Activated CD8-positive, alpha-beta T cell treated with anti-CD3 and anti-CD28 coated beads for 36 hours (primary cell): ENCODE data around the gene RNF4. TPM values are rescaled to one million over a fixed set of nuclear protein-coding genes. Genes with fewer than 3 reads are reported as not detected.
"Not testable (repeated sequence)": the region's sequence is repeated elsewhere in the genome, so short reads cannot be mapped to it uniquely, and the experiment has no call there.

Source experiments
- ATAC-seq: fragments of 200-7000 bp; cut with Tn5 transposase; one replicate; pipeline ENCODE4 v1.10.0; 2021; ENCODE audit warnings: mild to moderate bottlenecking, moderate library complexity
- CTCF ChIA-PET: fragments of 350-600 bp; sonication (Branson Sonifier 250); formaldehyde crosslinking; loops from one replicate; lab custom pipeline; 2021; ENCODE audit warnings: antibody characterized with exemption; lab: Charles Lee
- POLR2A ChIA-PET: fragments of 350-600 bp; sonication (Branson Sonifier 250); formaldehyde crosslinking; loops from one replicate; lab custom pipeline; 2021; ENCODE audit warnings: antibody characterized with exemption; lab: Charles Lee
- DNase-seq: peaks from one replicate; pipeline ENCODE4 v3.0.0-alpha.2; 2020
- H3K27ac Mint-ChIP-seq: one replicate; pipeline ENCODE4 v1.8.0; 2021; ENCODE audit warnings: mild to moderate bottlenecking, mixed read lengths
- H3K27me3 Mint-ChIP-seq: one replicate; pipeline ENCODE4 v1.8.0; 2021; ENCODE audit warnings: mixed read lengths
- H3K36me3 Mint-ChIP-seq: one replicate; pipeline ENCODE4 v1.8.0; 2021; ENCODE audit warnings: low read depth, mixed read lengths
- H3K4me1 Mint-ChIP-seq: one replicate; pipeline ENCODE4 v1.8.0; 2021; ENCODE audit warnings: low read depth, mixed read lengths
- H3K4me3 Mint-ChIP-seq: one replicate; pipeline ENCODE4 v1.8.0; 2021; ENCODE audit warnings: mild to moderate bottlenecking, moderate library complexity, mixed read lengths
- H3K9me3 Mint-ChIP-seq: one replicate; pipeline ENCODE4 v1.8.0; 2021; ENCODE audit warnings: mixed read lengths
- intact Hi-C: fragments of 100-400 bp; cut with micrococcal nuclease; formaldehyde crosslinking; loops from one replicate; pipeline ENCODE4 v1.10.0; 2022
- total RNA-seq, 2 experiments: library from RNA; stranded (reverse); gene quantifications; one replicate each; pipeline ENCODE4 v1.2.3, GENCODE V29; 2021
- TF ChIP-seq, protein P1 (sequence below): fragments of 200-600 bp; IDR thresholded peaks from one replicate; pipeline ENCODE4 v1.8.0; 2022; ENCODE audit warnings: antibody characterized with exemption, mild to moderate bottlenecking

RNF4 gene
- total RNA-seq, 2 experiments from 2014 or later = 94.6 to 96.2 TPM

DNA sequence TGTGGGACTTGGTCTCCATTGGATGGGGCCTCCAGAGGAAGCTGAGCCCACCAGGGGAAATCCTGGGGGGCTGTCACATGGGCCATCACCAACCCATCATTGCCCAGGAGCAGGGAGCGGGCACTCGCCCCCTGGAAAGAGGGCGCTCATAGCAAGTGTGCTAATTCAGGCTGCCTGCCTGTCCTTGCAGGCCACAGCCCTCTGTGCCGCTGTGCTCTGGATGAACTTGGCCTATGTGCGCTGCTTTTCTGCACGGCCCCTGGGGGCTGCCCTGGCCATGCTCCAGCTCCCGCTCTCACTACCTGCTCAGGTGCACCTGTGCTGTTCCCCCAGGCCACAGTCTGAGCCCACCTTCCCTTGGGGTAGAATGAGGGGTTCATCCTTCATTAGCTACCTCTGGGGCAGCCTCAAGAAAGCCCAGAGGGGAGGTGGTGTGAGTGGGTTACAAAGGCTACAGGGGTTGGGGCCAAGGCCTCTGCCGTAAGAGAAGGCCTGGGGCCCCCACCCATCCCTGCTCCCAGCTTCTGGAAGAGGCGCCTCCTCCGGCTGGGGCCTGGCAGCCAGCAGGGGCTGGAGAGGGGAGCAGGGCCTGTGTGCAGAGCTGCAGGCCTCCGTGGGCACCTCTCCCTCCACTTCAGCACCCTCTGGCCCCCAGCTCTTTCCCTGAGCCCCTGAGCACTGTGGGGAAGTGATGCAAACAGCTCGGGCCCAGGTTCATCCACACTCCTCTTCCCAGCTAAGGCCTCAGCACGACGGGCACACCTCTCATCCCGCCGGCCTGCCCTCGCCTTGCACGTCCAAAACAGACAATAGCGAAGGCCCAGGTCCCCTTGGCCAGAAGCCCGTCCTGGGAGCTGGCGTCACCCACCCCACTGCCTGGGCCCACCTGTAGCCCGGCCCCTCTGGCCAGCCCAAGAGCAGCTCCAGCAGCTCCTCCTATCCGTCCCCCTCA, 41.2 kb upstream of the RNF4 start:
- DNase-seq (no peak), ATAC-seq (no peak)
- no peak overlapping the region for H3K27ac Mint-ChIP-seq
- no peaks in the 10 kb centered on the region for H3K27me3 Mint-ChIP-seq
- ChIA-PET POLR2A (interaction anchor here (2.0 kb wide), 1 partner anchor 42 kb away, joined by 6 read pairs; the partner anchor contains the start of gene RNF4), CTCF (interaction anchor here (1.0 to 1.8 kb wide), 5 partner anchors 9 to 21 kb away, joined by 3 to 7 read pairs (median 4); partner anchors contain the start of genes CFAP99 and ZFYVE28)
- TF ChIP-seq, protein P1, sequence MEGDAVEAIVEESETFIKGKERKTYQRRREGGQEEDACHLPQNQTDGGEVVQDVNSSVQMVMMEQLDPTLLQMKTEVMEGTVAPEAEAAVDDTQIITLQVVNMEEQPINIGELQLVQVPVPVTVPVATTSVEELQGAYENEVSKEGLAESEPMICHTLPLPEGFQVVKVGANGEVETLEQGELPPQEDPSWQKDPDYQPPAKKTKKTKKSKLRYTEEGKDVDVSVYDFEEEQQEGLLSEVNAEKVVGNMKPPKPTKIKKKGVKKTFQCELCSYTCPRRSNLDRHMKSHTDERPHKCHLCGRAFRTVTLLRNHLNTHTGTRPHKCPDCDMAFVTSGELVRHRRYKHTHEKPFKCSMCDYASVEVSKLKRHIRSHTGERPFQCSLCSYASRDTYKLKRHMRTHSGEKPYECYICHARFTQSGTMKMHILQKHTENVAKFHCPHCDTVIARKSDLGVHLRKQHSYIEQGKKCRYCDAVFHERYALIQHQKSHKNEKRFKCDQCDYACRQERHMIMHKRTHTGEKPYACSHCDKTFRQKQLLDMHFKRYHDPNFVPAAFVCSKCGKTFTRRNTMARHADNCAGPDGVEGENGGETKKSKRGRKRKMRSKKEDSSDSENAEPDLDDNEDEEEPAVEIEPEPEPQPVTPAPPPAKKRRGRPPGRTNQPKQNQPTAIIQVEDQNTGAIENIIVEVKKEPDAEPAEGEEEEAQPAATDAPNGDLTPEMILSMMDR = no peak
- no peaks in the 10 kb centered on the region for H3K9me3 Mint-ChIP-seq
- no peaks in the 10 kb centered on the region for H3K36me3 Mint-ChIP-seq
- H3K4me3 Mint-ChIP-seq = no peak overlapping the region
- H3K4me1 Mint-ChIP-seq = no peaks in the 10 kb centered on the region
- intact Hi-C loops = no loop called here

- Mint-ChIP-seq H3K4me3 (no peak overlapping the region), H3K27me3 (no peaks in the 10 kb centered on the region), H3K27ac (no peak overlapping the region), H3K36me3 (no peaks in the 10 kb centered on the region), H3K9me3 (no peaks in the 10 kb centered on the region), H3K4me1 (no peaks in the 10 kb centered on the region)
- ATAC-seq (no peak), DNase-seq (no peak)
- TF ChIP-seq, protein P1 = no peak
- ChIA-PET POLR2A (interaction anchor here (2.0 kb wide), 1 partner anchor 41 kb away, joined by 6 read pairs; the partner anchor contains the start of gene RNF4), CTCF (interaction anchor here (1.0 to 5.2 kb wide), 5 partner anchors 10 to 22 kb away, joined by 3 to 22 read pairs (median 4); partner anchors contain the start of genes CFAP99 and ZFYVE28)
- intact Hi-C loops = no loop called here
Observed at GRCh38 chr4:2428496-2429213, 40.3 kb upstream of the RNF4 start.

DNA sequence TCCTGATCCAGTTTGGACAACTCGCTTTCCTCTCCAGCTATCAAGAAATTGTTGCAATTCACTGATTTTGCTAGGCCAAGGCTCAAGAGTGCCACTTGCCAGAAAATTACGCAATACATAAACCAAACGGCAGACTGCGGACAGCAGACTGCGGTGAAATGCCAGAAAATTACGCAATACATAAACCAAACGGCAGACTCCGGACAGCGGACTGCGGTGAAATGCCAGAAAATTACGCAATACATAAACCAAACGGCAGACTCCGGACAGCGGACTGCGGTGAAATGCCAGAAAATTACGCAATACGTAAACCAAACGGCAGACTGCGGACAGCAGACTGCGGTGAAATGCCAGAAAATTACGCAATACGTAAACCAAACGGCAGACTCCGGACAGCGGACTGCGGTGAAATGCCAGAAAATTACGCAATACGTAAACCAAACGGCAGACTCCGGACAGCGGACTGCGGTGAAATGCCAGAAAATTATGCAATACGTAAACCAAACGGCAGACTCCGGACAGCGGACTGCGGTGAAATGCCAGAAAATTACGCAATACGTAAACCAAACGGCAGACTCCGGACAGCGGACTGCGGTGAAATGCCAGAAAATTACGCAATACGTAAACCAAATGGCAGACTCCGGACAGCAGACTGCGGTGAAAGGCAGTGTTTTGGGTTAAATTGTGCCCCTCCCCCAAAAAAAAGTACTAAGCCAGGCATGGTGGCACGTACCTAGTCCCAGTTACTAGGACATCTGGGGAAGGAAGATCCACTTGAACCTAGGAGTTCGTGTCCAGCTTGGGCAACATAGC, 38.8 kb upstream of the RNF4 start:
- H3K27ac Mint-ChIP-seq, ATAC-seq, H3K9me3 Mint-ChIP-seq, DNase-seq, intact Hi-C loops, H3K27me3 Mint-ChIP-seq, H3K4me1 Mint-ChIP-seq, H3K36me3 Mint-ChIP-seq, H3K4me3 Mint-ChIP-seq: not testable (repeated sequence)
- ChIA-PET POLR2A (interaction anchor here (0.7 kb wide), 1 partner anchor 184 kb away, joined by 3 read pairs; no protein-coding TSS in a partner anchor), CTCF (interaction anchor here (5.2 kb wide), 1 partner anchor 12 kb away, joined by 22 read pairs; no protein-coding TSS in a partner anchor)

- no peak overlapping the region for H3K4me3 Mint-ChIP-seq
- CTCF ChIA-PET = interaction anchor here (1.2 to 5.2 kb wide), 2 partner anchors 10 to 212 kb away, joined by 4 to 22 read pairs; no protein-coding TSS in a partner anchor
Observed at GRCh38 chr4:2432004-2432403, 36.9 kb upstream of the RNF4 start.

More at GRCh38 chr4:2432004-2432403, 36.9 kb upstream of the RNF4 start:
- no peaks in the 10 kb centered on the region for H3K27me3 Mint-ChIP-seq
- H3K36me3 Mint-ChIP-seq = no peaks in the 10 kb centered on the region
- no peak for DNase-seq
- no peak for ATAC-seq
- H3K9me3 Mint-ChIP-seq = no peaks in the 10 kb centered on the region
- TF ChIP-seq, protein P1 = no peak
- intact Hi-C loops = no loop called here
- no peak overlapping the region for H3K27ac Mint-ChIP-seq
- POLR2A ChIA-PET = no interaction called here
- no peaks in the 10 kb centered on the region for H3K4me1 Mint-ChIP-seq
